Karpas-422 (cell line): Measurements from ENCODE around the gene RAD51B. TPM values are rescaled to one million over a fixed set of nuclear protein-coding genes. Genes with fewer than 3 reads are reported as not detected.

Experiments used
- DNase-seq: peaks from one replicate; pipeline ENCODE4 v3.0.0-alpha.2; 2015
- H2AFZ ChIP-seq: fragments of 200-600 bp; sonication (generic); 2 replicates; pipeline ENCODE4 v1.6.1; 2014; ENCODE audit warnings: antibody characterized with exemption, low read length, mixed read lengths
- H3K27ac ChIP-seq: fragments of 200-600 bp; sonication (generic); 2 replicates; pipeline ENCODE4 v1.5.1; 2014; ENCODE audit warnings: mild to moderate bottlenecking, low read length, moderate library complexity
- H3K27me3 ChIP-seq: fragments of 200-600 bp; sonication (generic); 2 replicates; pipeline ENCODE4 v1.6.1; 2014; ENCODE audit warnings: low read length, mixed read lengths
- H3K36me3 ChIP-seq: fragments of 200-600 bp; sonication (generic); 2 replicates; pipeline ENCODE4 v1.6.1; 2014; ENCODE audit warnings: low read length, mixed read lengths; ENCODE audit not compliant: insufficient read depth
- H3K4me1 ChIP-seq: fragments of 200-600 bp; sonication (generic); 2 replicates; pipeline ENCODE4 v1.6.1; 2014; ENCODE audit warnings: mild to moderate bottlenecking, low read length, mixed read lengths
- H3K4me2 ChIP-seq: fragments of 200-600 bp; sonication (generic); 2 replicates; pipeline ENCODE4 v1.6.1; 2014; ENCODE audit warnings: low read length, low read depth, mild to moderate bottlenecking; ENCODE audit not compliant: poor library complexity, severe bottlenecking
- H3K4me3 ChIP-seq: fragments of 200-600 bp; sonication (generic); 2 replicates; pipeline ENCODE4 v1.5.1; 2014; ENCODE audit warnings: mild to moderate bottlenecking, antibody characterized with exemption, low read length, mixed read lengths
- H3K79me2 ChIP-seq: fragments of 200-600 bp; sonication (generic); 2 replicates; pipeline ENCODE4 v1.6.1; 2014; ENCODE audit warnings: mild to moderate bottlenecking, low read length, mixed read lengths
- H3K9ac ChIP-seq: fragments of 200-600 bp; sonication (generic); 2 replicates; pipeline ENCODE4 v1.6.0; 2014; ENCODE audit warnings: low read length
- H3K9me2 ChIP-seq: fragments of 200-600 bp; sonication (generic), shearing (Covaris generic); replicated peaks from 2 replicates; pipeline ENCODE4 v1.6.0; 2014; ENCODE audit warnings: mild to moderate bottlenecking, low read length, moderate library complexity; ENCODE audit not compliant: insufficient read depth
- H3K9me3 ChIP-seq: fragments of 300-700, 200-600 bp; sonication (generic); 2 replicates; pipeline ENCODE4 v1.6.1; 2014; ENCODE audit warnings: low read length, mixed read lengths
- H4K20me1 ChIP-seq: fragments of 200-600 bp; sonication (generic); 2 replicates; pipeline ENCODE4 v1.6.1; 2014; ENCODE audit warnings: mild to moderate bottlenecking, antibody characterized with exemption, low read length, low read depth; ENCODE audit not compliant: insufficient read depth
- total RNA-seq: library from RNA; depleted of rRNA; stranded (reverse); fragments of >200 nt; shearing (Covaris generic); gene quantifications from 2 replicates; pipeline ENCODE4 v1.2.3, GENCODE V29; 2014; ENCODE audit warnings: low replicate concordance

The RAD51B gene
- total RNA-seq, 1 experiment from 2014 or later: 107 TPM

DNA sequence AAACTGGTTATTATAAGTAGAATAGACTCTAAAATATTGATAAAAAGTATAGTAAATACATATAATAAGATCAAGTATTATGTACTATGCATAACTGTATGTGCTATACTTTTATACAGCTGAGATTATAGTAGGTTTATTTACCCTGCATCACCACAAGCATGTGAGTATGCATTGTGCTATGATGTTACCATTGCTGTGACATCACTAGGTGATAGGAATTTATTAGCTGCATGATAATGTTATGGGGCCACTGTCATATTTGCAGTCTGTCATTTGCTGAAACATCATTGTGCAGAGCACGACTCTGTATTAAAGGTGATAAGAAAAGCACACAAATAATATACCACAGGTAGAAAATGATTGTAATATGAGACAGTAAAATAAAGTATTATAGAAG is 587.7 kb downstream of the RAD51B start:
- Histone ChIP-seq H3K27me3 (no peaks in the 10 kb centered on the region), H3K9me2 (no peaks in the 10 kb centered on the region), H3K4me3 (no peak overlapping the region), H2AFZ (no peak overlapping the region), H3K36me3 (no peaks in the 10 kb centered on the region), H3K4me2 (no peak overlapping the region), H3K9me3 (no peaks in the 10 kb centered on the region), H3K9ac (no peak overlapping the region), H4K20me1 (0 out of 2 replicates have a peak, but pooled peaks cover 5% of the 10 kb centered on the region), H3K4me1 (no peaks in the 10 kb centered on the region), H3K27ac (no peak overlapping the region), H3K79me2 (no peaks in the 10 kb centered on the region)
- DNase-seq: no peak

DNA sequence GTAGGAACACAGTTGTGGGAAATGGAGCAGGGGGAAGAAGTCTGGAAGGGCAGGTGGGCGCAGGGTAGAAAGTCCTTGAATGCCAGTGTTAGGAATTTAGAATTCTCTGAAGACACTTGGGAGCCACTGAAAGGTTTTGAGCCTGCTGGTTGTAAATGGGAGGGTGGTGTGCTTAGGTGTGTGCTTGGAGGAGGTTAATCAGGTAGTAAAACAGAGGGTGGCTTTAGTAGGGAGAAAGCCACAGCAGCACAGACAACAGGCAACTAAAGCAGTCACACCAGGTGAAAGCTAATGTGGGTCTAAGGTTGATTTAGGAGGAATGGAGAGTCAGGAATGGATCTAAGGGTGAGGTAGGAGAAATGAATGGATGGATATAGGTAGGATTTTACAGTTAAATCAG is 588.2 kb downstream of the RAD51B start:
- Histone ChIP-seq H3K36me3 (no peaks in the 10 kb centered on the region), H3K9ac (no peak overlapping the region), H3K27ac (no peak overlapping the region), H3K9me2 (no peaks in the 10 kb centered on the region), H3K4me1 (no peaks in the 10 kb centered on the region), H3K27me3 (no peaks in the 10 kb centered on the region), H3K79me2 (no peaks in the 10 kb centered on the region), H2AFZ (no peak overlapping the region), H4K20me1 (no peaks in the 10 kb centered on the region), H3K9me3 (no peaks in the 10 kb centered on the region), H3K4me3 (no peak overlapping the region), H3K4me2 (no peak overlapping the region)
- DNase-seq: no peak

DNA sequence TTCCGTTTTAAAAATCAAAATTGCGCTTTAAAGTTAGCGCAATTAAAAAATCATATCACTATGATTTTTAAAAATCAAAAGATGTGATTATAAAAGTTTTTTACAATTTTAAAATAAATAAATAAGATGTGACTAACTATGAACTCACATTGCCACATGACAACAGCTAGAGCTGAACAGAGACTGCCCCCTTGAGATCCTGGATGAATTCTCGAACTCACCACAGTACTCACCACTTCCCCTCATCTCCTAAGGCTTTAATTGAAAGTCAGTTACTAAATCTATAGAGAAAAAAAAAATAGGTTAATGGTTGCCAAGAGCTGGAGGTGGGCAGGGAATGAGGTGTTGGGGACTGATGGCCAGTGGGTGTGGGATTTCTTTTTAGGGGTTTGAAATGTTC is 589.1 kb downstream of the RAD51B start:
- Histone ChIP-seq H3K4me3 (no peak overlapping the region), H3K9ac (no peak overlapping the region), H4K20me1 (no peaks in the 10 kb centered on the region), H3K9me2 (no peaks in the 10 kb centered on the region), H3K36me3 (no peaks in the 10 kb centered on the region), H3K27ac (no peak overlapping the region), H3K79me2 (no peaks in the 10 kb centered on the region), H2AFZ (no peak overlapping the region), H3K4me1 (no peaks in the 10 kb centered on the region), H3K9me3 (no peaks in the 10 kb centered on the region), H3K27me3 (no peaks in the 10 kb centered on the region), H3K4me2 (no peak overlapping the region)
- DNase-seq: no peak

DNA sequence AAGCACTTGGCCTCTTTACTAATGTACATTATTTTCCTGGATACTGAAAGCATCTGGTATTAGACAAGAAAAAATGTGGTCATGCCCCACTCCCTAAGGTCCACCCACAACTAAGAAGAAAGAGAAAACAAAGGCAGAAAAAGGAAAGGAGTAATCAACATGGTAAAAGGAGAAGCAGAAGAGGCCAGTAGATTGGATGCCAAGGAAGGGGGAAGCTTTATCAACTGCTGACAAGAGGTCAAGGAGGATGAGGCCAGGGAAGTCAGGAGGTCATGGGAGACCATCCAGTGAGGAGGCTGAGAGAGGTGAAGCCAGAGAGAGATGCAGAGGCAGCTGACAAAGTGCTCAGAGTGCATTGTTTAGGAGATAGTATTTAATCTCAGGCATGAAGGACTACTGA is 589.8 kb downstream of the RAD51B start:
- Histone ChIP-seq H3K36me3 (no peaks in the 10 kb centered on the region), H3K4me3 (no peak overlapping the region), H3K27ac (no peak overlapping the region), H3K79me2 (no peaks in the 10 kb centered on the region), H3K4me2 (no peak overlapping the region), H3K9ac (no peak overlapping the region), H3K9me2 (no peaks in the 10 kb centered on the region), H4K20me1 (no peaks in the 10 kb centered on the region), H3K4me1 (no peaks in the 10 kb centered on the region), H3K9me3 (no peaks in the 10 kb centered on the region), H2AFZ (no peak overlapping the region), H3K27me3 (no peaks in the 10 kb centered on the region)
- no peak for DNase-seq

DNA sequence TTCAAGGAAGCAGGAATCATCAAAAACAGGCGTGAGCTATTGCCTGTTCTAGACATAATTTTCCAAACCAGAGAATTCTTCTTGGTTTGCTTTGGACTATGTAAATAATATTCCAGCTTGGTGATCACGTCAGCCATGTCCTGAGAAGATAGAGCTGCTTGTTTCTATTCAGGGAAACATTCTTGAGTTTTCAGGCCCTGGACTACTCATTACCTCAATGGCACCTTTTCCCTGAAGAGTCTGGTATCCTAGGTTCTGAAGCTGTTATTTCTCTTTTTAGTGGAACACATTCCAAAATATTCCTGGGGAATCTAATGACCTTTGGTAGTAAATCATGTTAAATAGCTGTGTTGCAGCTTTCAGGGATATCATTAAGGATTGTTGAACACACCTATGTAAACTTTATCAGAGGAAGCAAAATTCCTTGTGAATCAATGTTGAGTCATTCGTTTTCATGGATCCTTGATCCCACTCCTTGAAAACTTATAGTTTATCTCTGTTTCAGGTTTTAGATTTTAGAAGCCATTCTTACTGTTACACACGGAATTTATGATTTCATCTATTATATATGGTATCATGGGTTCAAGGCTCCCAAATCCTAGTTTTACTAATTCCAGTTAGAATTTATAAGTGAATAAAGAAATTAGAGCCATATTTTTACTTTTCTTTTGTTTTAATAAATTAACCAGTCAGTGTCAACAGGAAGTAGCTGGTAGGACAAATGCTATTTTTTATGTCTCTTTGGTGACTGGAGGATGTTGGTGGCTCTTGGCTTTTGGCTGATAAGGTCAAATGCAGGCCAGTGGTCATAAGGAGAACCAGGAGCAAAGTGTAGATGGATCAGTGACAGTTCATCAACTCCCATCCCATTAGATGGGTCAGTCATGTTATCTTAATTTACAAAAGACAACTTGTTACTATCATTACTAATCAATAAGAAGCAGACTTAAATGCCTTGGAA is 593.2 kb downstream of the RAD51B start:
- H3K27ac ChIP-seq: no peak overlapping the region
- no peak overlapping the region for H3K4me2 ChIP-seq
- no peak overlapping the region for H3K4me3 ChIP-seq
- no peak for DNase-seq
- no peaks in the 10 kb centered on the region for H3K79me2 ChIP-seq
- peaks cover 7% of the 10 kb centered on the region for H3K4me1 ChIP-seq
- no peaks in the 10 kb centered on the region for H3K27me3 ChIP-seq
- H3K9me2 ChIP-seq: no peaks in the 10 kb centered on the region
- no peaks in the 10 kb centered on the region for H3K9me3 ChIP-seq
- H3K9ac ChIP-seq: no peak overlapping the region
- H2AFZ ChIP-seq: no peak overlapping the region
- H4K20me1 ChIP-seq: no peaks in the 10 kb centered on the region
- H3K36me3 ChIP-seq: no peaks in the 10 kb centered on the region

DNA sequence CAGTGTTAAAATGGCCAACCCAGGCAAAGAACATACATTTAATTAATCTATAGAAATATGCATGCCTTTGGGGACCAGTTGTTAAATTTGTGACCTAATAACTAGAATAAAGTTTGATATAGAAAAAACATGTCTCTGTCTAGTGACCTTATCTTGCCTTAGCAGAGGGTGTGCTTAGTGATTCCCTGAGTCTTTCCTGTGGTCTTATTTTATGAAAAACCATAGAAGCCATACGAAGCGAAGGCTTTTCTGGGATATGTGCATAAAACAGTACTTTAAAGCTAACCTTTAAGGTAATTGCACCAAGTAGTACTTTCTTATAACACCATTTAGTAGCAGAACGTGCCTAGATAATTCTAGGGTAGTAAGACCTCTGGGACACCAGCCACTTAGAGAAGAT is 593.9 kb downstream of the RAD51B start:
- H3K9ac ChIP-seq: no peak overlapping the region
- H3K4me1 ChIP-seq: peaks cover 7% of the 10 kb centered on the region
- DNase-seq: no peak
- H3K9me2 ChIP-seq: no peaks in the 10 kb centered on the region
- no peak overlapping the region for H3K27ac ChIP-seq
- no peaks in the 10 kb centered on the region for H3K9me3 ChIP-seq
- H3K4me2 ChIP-seq: no peak overlapping the region
- H3K27me3 ChIP-seq: no peaks in the 10 kb centered on the region
- H3K4me3 ChIP-seq: no peak overlapping the region
- no peaks in the 10 kb centered on the region for H4K20me1 ChIP-seq
- H3K79me2 ChIP-seq: no peaks in the 10 kb centered on the region
- H3K36me3 ChIP-seq: no peaks in the 10 kb centered on the region
- no peak overlapping the region for H2AFZ ChIP-seq

DNA sequence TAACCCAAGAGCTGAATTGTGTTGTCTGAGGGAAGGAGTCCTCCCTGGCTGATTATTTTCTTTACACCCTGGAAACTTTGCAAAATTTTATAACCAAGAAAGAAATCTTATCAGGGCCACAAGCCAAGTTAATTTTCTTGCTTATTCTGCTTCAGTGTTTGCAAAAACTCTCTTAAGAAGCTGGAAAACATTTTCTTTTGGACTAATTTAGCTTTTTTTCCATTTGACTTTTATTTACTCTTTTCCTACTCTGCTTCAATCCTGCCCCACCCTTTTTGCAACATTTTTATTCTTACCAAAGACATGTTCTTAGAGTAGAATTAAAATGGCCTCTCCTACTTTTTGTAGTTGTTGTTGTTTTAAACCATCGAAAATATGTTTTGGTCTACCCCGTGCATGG is 594.5 kb downstream of the RAD51B start:
- no peak overlapping the region for H3K4me3 ChIP-seq
- no peaks in the 10 kb centered on the region for H3K36me3 ChIP-seq
- no peaks in the 10 kb centered on the region for H4K20me1 ChIP-seq
- H3K79me2 ChIP-seq: no peaks in the 10 kb centered on the region
- no peaks in the 10 kb centered on the region for H3K9me3 ChIP-seq
- H3K4me1 ChIP-seq: peaks cover 7% of the 10 kb centered on the region
- no peaks in the 10 kb centered on the region for H3K9me2 ChIP-seq
- no peak overlapping the region for H3K4me2 ChIP-seq
- no peak overlapping the region for H2AFZ ChIP-seq
- no peak overlapping the region for H3K27ac ChIP-seq
- DNase-seq: no peak
- no peaks in the 10 kb centered on the region for H3K27me3 ChIP-seq
- H3K9ac ChIP-seq: no peak overlapping the region

DNA sequence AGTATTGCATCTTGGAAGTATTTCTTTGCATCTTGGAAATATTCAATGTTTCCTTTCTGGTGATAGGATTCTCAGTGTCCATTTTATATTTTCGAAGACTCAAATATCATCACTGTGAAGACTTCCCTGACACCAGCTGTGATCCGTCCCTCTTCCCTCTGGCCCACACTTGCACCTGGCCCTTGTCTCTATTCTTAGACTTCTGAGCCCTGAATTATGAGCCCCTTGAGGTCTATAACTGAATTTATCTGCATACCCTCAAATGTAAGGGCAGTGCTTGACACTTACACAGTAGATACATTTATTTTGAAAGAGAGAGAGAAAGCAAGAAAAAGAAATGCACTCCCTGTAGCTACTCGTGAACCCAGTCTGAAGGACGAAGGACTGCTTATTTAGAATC is 596.6 kb downstream of the RAD51B start:
- H3K36me3 ChIP-seq: no peaks in the 10 kb centered on the region
- no peaks in the 10 kb centered on the region for H3K9me3 ChIP-seq
- H3K79me2 ChIP-seq: no peaks in the 10 kb centered on the region
- peaks cover 7% of the 10 kb centered on the region for H3K4me1 ChIP-seq
- H4K20me1 ChIP-seq: no peaks in the 10 kb centered on the region
- H3K4me3 ChIP-seq: no peak overlapping the region
- DNase-seq: no peak
- H3K27ac ChIP-seq: no peak overlapping the region
- H2AFZ ChIP-seq: no peak overlapping the region
- no peak overlapping the region for H3K9ac ChIP-seq
- H3K4me2 ChIP-seq: no peak overlapping the region
- H3K9me2 ChIP-seq: no peaks in the 10 kb centered on the region
- no peaks in the 10 kb centered on the region for H3K27me3 ChIP-seq
